Cardiac fibroblast (primary cell): Measurements from ENCODE around the gene NWD2.
"Not testable (repeated sequence)": the region's sequence is repeated elsewhere in the genome, so short reads cannot be mapped to it uniquely, and the experiment has no call there.

ENCODE experiments used
- DNase-seq, 2 donors: peaks; one replicate each; pipeline versions ENCODE4 v3.0.0 to v3.0.0-alpha.2; 2010; ENCODE audit warnings: low read depth in 2 of 2
- H3K4me3 ChIP-seq, 2 donors: replicated peaks in 1 of 2; 1 replicate in 1 of 2; 2 replicates in 1 of 2; pipeline ENCODE4 v1.5.1; 2011; ENCODE audit warnings: low read depth in 2 of 2, low read length in 2 of 2, mild to moderate bottlenecking in 2 of 2, moderate library complexity in 1 of 2
- CTCF ChIP-seq: IDR thresholded peaks from one replicate; pipeline ENCODE4 v1.5.1; 2011; ENCODE audit warnings: low read depth, mild to moderate bottlenecking, low read length, inconsistent platforms

The NWD2 gene

GRCh38 chr4:37490391-37491347 lies 246.1 kb downstream of the NWD2 start:
- TF ChIP-seq CTCF: no peak
- DNase-seq: no peak
- H3K4me3 ChIP-seq: no peak overlapping the region

- H3K4me3 ChIP-seq: not testable (repeated sequence)
Observed at GRCh38 chr4:37495353-37495752, 250.8 kb downstream of the NWD2 start.

More at GRCh38 chr4:37495353-37495752, 250.8 kb downstream of the NWD2 start:
- DNase-seq: not testable (repeated sequence)
